ENCODE results near the gene CDC42SE2. TPM values are rescaled to one million over a fixed set of nuclear protein-coding genes. Genes with fewer than 3 reads are reported as not detected.

The CDC42SE2 gene
- total and polyA plus RNA-seq, 2 of the 4 experiments (the other 2 are of a cell fraction) = 12.5 to 19.4 TPM

GRCh38 chr5:131386124-131386523 lies 122.3 kb downstream of the CDC42SE2 start:
- Histone ChIP-seq H3K4me1 (ENCODE audit: control insufficient read depth, insufficient read depth, low read length) (peaks cover 3% of the 10 kb centered on the region; the same call in 1 of the 2 replicates), H3K56ac (ENCODE audit: extremely low read depth, insufficient read depth, low read length) (no peak overlapping the region), H3K14ac (replicated peaks; ENCODE audit: low read depth, low read length) (no peak overlapping the region), H2AK5ac (ENCODE audit: low read depth, low read length) (no peak overlapping the region), H3K4ac (ENCODE audit: low read depth, low read length) (no peak overlapping the region), H3K36me3 (ENCODE audit: control insufficient read depth, insufficient read depth, low read length) (peaks cover 8% of the 10 kb centered on the region; the same call in 1 of the 2 replicates), H2BK20ac (ENCODE audit: low read depth, low read length) (no peak overlapping the region), H3K9me3 (ENCODE audit: control insufficient read depth, insufficient read depth, low read length) (no peaks in the 10 kb centered on the region), H4K91ac (ENCODE audit: insufficient read depth, low read depth, low read length) (no peak overlapping the region), H2BK120ac (ENCODE audit: low read depth, low read length) (no peak overlapping the region), H3K27ac (ENCODE audit: insufficient read depth, low read length) (no peak overlapping the region), H3K27me3 (ENCODE audit: control insufficient read depth, insufficient read depth, low read length) (no peaks in the 10 kb centered on the region), H4K8ac (ENCODE audit: low read depth in 2 of 2, low read length in 2 of 2) (no peak overlapping the region), H3K4me3 (ENCODE audit: insufficient read depth, low read depth, low read length) (no peak overlapping the region), H3K4me2 (ENCODE audit: low read depth, low read length) (no peak overlapping the region), H3K18ac (ENCODE audit: low read depth, low read length) (no peak overlapping the region), H4K5ac (ENCODE audit: low read depth, low read length) (no peak overlapping the region), H3K9ac (ENCODE audit: low read depth, low read length) (no peak overlapping the region), H4K20me1 (ENCODE audit: insufficient read depth, low read length) (peaks cover 5% of the 10 kb centered on the region; the same call in 1 of the 2 replicates), H3K9me1 (ENCODE audit: insufficient read depth, low read length) (peaks cover 5% of the 10 kb centered on the region; the same call in 1 of the 2 replicates), H2BK5ac (ENCODE audit: low read depth, low read length, poor library complexity, severe bottlenecking) (no peak overlapping the region), H3K23ac (ENCODE audit: low read depth, low read length) (no peak overlapping the region), H2BK15ac (ENCODE audit: low read depth, low read length) (no peak overlapping the region), H3K79me1 (ENCODE audit: low read depth in 1 of 2, low read length in 2 of 2) (peaks cover 23 to 41% of the 10 kb centered on the region in 2 experiments), H2AK9ac (replicated peaks; ENCODE audit: low read depth, low read length, poor library complexity) (no peak overlapping the region), H2AFZ (replicated peaks; ENCODE audit: low read length, poor library complexity) (no peak overlapping the region)
- intact Hi-C loops (cut with micrococcal nuclease) (loop anchor here (5.0 kb wide), 1 partner anchor 224 kb away; no protein-coding TSS in a partner anchor), in situ Hi-C loops (cut with MboI; ENCODE audit: low sequenced_read_pairs) (loop anchor here (10.0 kb wide), 1 partner anchor 221 kb away; the partner anchor contains the start of gene HINT1), dilution Hi-C loops (cut with HindIII; ENCODE audit: low sequenced_read_pairs, unreplicated experiment) (no loop called here)
- ChIA-PET CTCF (no interaction called here), POLR2A (ENCODE audit: unreplicated experiment) (no interaction called here)
- no peak for ATAC-seq (ENCODE audit: low read depth)
- no peak for TF ChIP-seq CTCF (conservative IDR thresholded peaks at IDR 0.05; ENCODE audit: low read depth, low read length)
- TF ChIP-seq MAFK (IDR thresholded peaks at IDR 0.05; ENCODE audit: low read depth, low read length) = no peak
- TF ChIP-seq ELK1 (IDR thresholded peaks at IDR 0.05; ENCODE audit: borderline replicate concordance, low read depth, low read length) = no peak
- no peak for TF ChIP-seq CHD1 (IDR thresholded peaks at IDR 0.05; ENCODE audit: low read depth, low read length)
- no peak for TF ChIP-seq POLR2A (IDR thresholded peaks at IDR 0.05; ENCODE audit: low read depth, low read length)
- TF ChIP-seq RCOR1 (IDR thresholded peaks at IDR 0.05; ENCODE audit: insufficient replicate concordance, low read length) = no peak
- no peak for TF ChIP-seq MAZ (IDR thresholded peaks at IDR 0.05; ENCODE audit: borderline replicate concordance, low read depth, low read length)
- no peak for TF ChIP-seq USF2 (IDR thresholded peaks at IDR 0.05; ENCODE audit: low read depth, low read length)
- TF ChIP-seq MXI1 (IDR thresholded peaks at IDR 0.05; ENCODE audit: borderline replicate concordance, low read depth, low read length) = no peak
- no peak for TF ChIP-seq NFE2L2 (IDR thresholded peaks at IDR 0.05; ENCODE audit: low read depth, low read length)
- no peak for TF ChIP-seq RAD21 (IDR thresholded peaks at IDR 0.05; ENCODE audit: low read length)
- TF ChIP-seq FOS (IDR thresholded peaks at IDR 0.05; ENCODE audit: low read depth, low read length) = no peak
- TF ChIP-seq BHLHE40 (IDR thresholded peaks at IDR 0.05; ENCODE audit: low read depth, low read length) = no peak
- TF ChIP-seq CEBPB (IDR thresholded peaks at IDR 0.05; ENCODE audit: low read depth, low read length) = no peak
- TF ChIP-seq RFX5 (IDR thresholded peaks at IDR 0.05; ENCODE audit: low read depth, low read length) = no peak
- no peak for TF ChIP-seq SMC3 (IDR thresholded peaks at IDR 0.05; ENCODE audit: low read depth, low read length)
- BruUV-seq (replicated peaks) = no TSS peak
- no peak for DNase-seq
- 88% methylated on average over 1 of the region's 3 CpGs; no CpG with 5 or more reads in 1 of the 2 experiments for WGBS, 2 experiments (ENCODE audit: extremely low coverage in 2 of 2, insufficient read length in 1 of 2)
